Spleen (tissue), 7 donors: ENCODE data around the gene BCL10.

Experiments
- CTCF ChIP-seq, 11 experiments: fragments of 200-600 bp in 7 of 11; fragments of 450-650 bp in 4 of 11; sonication (generic) in 4 of 11; IDR thresholded peaks in 8 of 11; conservative IDR thresholded peaks in 3 of 11; 1 replicate in 7 of 11; 2 replicates in 4 of 11; pipeline versions ENCODE4 v1.4.0 to v1.8.0; 2016 to 2021; ENCODE audit warnings: antibody characterized with exemption in 11 of 11, inconsistent platforms in 4 of 11, mild to moderate bottlenecking in 1 of 11
- POLR2A ChIP-seq, 3 donors: fragments of 450-650 bp; IDR thresholded peaks; one replicate each; pipeline ENCODE4 v1.5.1; 2017; ENCODE audit warnings: antibody characterized with exemption in 3 of 3, mild to moderate bottlenecking in 1 of 3
- POLR2AphosphoS5 ChIP-seq, 3 donors: sonication (generic); formaldehyde crosslinking; IDR thresholded peaks; one replicate each; pipeline ENCODE4 v1.5.1; 2017; ENCODE audit warnings: antibody characterized with exemption in 3 of 3
- donor health status: DM: no; HTN: no; CAD: no; lungs with moderate emphysema.
- donor health status: DM: no; HTN: no; CAD: no.
- donor health status: DM: no; HTN: no; CAD: no.

- no peak for TF ChIP-seq CTCF (IDR thresholded peaks at IDR 0.05 in 8 of 11, conservative IDR thresholded peaks at IDR 0.05 in 3 of 11)
- TF ChIP-seq POLR2AphosphoS5 (IDR thresholded peaks at IDR 0.05), result no peak
- no peak for TF ChIP-seq POLR2A (IDR thresholded peaks at IDR 0.05)
Observed at GRCh38 chr1:85225624-85226380, 50.6 kb downstream of the BCL10 start.
